ENCODE measurements around the gene COL17A1.
A peak's percentile ranks its signal among the peaks of the same experiment; 100 is the strongest.

COL17A1 gene

GRCh38 chr10:104092749-104093148 is 7.1 kb upstream of the COL17A1 start:
- no peak for DNase-seq

- DNase-seq: no peak
These were observed 4.9 kb upstream of the COL17A1 start for GRCh38 chr10:104090611-104091010.

GRCh38 chr10:104089621-104090020 is 3.9 kb upstream of the COL17A1 start:
- DNase-seq: no peak

DNA sequence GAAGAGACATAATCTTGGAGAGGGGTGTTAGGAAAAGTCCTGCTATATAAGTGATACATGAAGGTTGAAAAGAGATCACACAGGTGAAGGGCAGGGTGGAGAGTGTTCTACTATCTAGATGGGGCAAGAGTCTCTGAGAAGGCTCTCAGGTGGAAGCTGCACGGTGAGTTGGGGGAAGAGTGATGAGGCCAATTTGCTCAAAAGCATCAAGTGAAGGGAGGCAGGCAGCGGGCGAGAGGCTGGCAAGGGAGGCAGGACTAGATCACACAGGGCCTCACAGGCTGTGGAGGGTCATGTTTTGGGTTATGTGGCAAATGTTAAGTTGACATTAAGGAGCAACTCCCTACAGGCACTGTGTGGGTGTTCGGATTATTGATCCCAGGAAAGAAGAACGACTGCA is 2.6 kb upstream of the COL17A1 start:
- DNase-seq: no peak

GRCh38 chr10:104084482-104085142 is 1.1 kb downstream of the COL17A1 start:
- no peak for DNase-seq

- no peak for DNase-seq
These were observed 3.7 kb downstream of the COL17A1 start for GRCh38 chr10:104081998-104082397.

- peak; percentile 5 for DNase-seq
These were observed 4.9 kb downstream of the COL17A1 start for GRCh38 chr10:104080762-104081161.

DNA sequence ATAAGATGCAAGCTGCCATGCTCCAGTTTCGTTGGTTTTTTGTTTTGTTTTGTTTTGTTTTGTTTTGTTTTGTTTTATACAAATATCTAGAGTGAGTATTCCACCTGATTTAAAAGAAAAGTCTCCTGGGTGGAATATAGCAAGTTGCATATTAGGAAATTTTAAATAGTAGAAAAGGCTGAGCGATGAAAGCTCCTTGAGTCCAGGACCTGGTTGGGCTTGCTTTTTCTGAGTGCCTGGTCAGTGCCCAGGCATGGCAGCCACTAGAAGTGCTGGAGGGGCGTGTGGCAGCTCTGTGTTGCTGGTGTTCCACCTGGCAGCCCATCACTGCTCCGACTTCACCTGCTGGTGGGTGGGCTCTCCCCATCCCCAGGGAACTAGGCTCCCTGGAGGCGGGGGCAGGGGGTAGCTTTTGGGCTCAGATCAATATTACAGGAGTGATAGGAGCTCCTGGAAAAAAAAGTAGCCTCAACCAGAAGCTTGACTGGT is 8.0 kb downstream of the COL17A1 start:
- no peak for DNase-seq

DNA sequence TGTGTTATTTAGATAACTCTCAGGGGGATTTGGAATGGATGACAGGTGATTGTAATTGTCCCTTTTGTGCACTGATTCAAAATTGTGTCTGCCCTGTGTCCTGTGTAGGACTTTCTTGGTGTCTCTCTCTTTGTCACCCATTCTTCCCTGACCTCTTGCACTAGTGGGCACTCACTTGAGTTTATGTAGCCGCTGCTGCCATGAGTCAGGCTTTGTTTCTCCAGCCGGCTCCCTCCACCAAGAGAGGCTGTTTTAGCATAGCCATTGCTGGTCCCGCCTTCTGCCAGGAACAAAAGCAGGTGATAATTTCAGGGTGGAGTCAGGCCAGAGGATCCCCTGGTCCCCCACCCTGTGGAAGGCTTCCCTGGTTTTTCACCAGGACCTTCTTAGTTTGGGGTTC is 8.4 kb downstream of the COL17A1 start:
- no peak for DNase-seq

DNA sequence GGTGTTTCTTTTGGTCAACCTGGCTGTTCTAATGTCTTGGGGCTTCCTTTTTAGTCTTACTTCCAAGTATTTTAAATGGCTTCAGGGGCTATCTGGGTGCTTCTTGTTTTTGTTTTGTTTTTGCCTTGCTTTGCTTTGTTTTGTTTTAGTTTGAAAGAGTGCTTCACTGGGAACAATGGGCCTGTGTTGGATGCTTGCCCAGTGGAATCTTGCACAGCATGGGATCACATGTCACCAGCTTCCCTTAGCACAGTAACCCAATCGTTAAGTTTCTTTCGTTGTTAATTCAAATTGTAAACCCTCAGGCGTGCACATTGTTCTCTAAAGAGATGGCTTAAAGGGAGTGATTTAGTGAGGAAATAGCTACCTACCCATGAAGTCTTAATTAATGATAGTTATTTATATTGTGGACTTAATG is 8.9 kb downstream of the COL17A1 start:
- no peak for DNase-seq

GRCh38 chr10:104074505-104074904 is 11.2 kb downstream of the COL17A1 start:
- no peak for DNase-seq

DNA sequence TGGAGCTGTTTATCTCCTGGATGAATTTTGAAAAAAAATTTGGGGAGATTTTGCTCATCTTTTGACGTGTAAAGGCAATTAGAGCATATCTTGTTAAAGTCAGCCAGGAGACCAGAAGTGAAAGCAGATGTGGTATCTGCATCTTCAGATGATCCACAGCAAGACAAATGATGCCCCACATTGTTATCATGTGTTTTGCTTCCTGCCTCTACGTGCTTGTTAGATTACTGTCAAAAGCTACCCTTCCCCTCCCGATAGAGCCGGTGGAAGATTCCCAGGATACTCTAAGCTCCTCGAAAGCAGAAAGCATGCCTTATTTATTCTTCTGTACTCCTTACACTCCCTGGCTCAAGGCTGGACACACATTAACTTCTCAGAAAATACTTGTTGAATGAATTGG is 12.9 kb downstream of the COL17A1 start:
- DNase-seq: no peak

GRCh38 chr10:104069613-104070012 is 16.1 kb downstream of the COL17A1 start:
- DNase-seq: no peak

DNA sequence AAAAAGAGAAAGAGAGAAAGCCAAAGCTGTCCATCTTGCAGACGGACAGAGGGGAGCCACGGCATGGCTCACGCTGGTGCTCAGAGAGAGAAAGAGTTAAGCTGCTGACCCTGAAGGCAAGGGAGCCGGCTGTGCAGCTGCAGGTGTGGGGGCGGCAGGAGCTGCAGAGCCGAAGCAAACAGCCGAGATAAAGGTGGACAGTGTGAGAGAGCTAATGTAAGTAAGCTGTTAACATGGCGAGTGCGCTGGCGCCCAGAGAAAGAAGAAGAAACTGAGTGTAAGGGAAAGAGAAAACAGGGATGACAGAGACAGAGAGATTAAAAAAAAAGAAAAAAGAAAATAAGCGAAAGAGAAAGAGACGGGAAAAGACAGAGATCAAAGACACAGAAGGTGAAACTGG is 18.2 kb downstream of the COL17A1 start:
- no peak for DNase-seq

- no peak for DNase-seq
These were observed 18.7 kb downstream of the COL17A1 start for GRCh38 chr10:104066945-104067344.

GRCh38 chr10:104065748-104066147 is 19.9 kb downstream of the COL17A1 start:
- no peak for DNase-seq

DNA sequence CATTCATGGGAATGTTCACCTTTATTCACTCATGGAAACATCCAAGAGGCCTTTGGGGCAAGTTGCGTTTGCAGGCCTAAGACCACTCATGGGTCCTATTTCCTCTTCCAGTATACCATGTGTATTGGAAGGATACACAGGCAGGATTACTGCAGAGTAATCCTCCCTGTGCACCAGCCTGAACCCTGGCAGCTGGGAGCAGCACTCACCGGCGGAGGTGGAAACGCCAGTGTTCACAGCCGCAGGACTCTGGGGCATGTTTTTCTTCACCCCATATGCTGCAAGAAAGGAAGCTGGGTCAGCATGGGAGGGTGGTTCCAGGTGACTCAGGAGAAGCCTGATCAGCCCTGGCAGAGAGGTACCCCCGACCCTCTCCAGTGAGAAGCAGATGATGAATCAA is 24.5 kb downstream of the COL17A1 start:
- DNase-seq: no peak

DNA sequence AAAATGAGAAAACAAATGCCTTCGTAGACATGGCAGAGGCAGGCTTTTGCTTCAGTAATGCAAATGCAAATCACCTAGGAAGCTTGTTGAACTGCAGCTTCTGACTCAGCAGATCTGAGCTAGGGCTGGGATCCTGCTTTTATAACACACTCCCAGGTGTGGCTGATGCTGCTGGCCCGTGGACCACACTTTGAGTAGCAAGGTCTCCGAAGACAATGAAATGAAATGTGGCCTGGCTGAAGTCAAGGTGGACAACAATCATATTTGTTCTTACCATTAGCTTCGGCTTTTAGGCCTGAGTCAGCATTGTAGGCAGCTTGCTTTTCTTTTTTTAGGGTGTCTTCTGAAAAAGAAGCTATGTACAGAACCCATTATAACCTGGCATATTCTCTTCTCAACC is 26.3 kb downstream of the COL17A1 start:
- DNase-seq: no peak

GRCh38 chr10:104057717-104058116 is 28.0 kb downstream of the COL17A1 start:
- no peak for DNase-seq

- DNase-seq: no peak
These were observed 28.9 kb downstream of the COL17A1 start for GRCh38 chr10:104056619-104057273.

DNA sequence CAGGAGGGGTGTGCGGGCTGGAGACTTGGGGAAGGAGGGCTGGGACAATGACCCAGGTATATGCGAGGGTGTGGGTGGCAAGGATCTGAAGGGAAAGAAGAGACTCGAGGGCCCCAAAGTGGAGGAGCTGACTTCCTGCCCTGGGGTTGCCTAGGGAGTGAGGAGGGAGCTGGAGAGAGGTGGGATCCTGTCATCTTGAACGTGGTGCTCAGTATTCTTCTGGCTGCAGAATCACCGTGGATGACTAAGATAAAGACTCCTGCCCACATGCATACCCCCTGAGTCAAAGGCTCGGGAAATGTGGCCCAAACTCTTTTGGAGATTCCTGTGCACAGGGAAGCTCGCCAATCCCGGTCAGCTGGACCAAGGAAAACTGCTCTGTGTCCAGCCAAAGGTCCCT is 31.2 kb downstream of the COL17A1 start:
- no peak for DNase-seq

GRCh38 chr10:104053201-104053600 is 32.5 kb downstream of the COL17A1 start:
- no peak for DNase-seq

- no peak for DNase-seq
These were observed 33.2 kb downstream of the COL17A1 start for GRCh38 chr10:104052431-104052830.

- DNase-seq: no peak
These were observed 36.0 kb downstream of the COL17A1 start for GRCh38 chr10:104049504-104050250.

All from SHP77 treated with DMSO at 0.1 percent for 48 hours (cell line).